ENCODE results near the gene GOLGA5. TPM values are rescaled to one million over a fixed set of nuclear protein-coding genes. Genes with fewer than 3 reads are reported as not detected.

Gene GOLGA5
- total and polyA plus RNA-seq, 10 donors: 16.7 to 37.0 (median 26.5) TPM

DNA sequence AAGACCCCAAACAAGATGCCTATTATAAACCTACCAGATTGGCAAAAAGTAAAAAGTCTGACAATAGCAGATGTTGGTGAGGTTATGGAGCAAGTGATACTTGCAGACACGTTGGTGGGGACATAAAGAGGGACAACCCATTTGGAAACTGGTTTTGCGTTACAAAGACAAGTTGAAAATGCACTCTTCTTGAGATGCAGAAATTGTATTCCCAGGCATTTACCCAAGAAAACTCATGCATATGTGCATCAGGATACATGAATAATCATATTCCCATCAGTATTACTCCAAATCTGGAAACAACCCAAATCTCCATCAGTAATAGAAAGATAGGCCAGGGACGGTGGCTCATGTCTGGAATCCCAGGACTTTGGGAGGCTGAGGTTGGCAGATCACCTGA is 12.8 kb upstream of the GOLGA5 start:
- Histone ChIP-seq H3K4me1 (peaks cover 0 to 9% (median 0%) of the 10 kb centered on the region in 6 donors), H3K27ac (no peak overlapping the region), H3K9me3 (no peaks in the 10 kb centered on the region), H3K27me3 (replicated peaks in 1 of 7) (no peaks in the 10 kb centered on the region), H3K4me3 (no peak overlapping the region), H3K36me3 (no peaks in the 10 kb centered on the region)
- no peak for TF ChIP-seq POLR2AphosphoS5 (IDR thresholded peaks at IDR 0.05)
- TF ChIP-seq, protein P1, sequence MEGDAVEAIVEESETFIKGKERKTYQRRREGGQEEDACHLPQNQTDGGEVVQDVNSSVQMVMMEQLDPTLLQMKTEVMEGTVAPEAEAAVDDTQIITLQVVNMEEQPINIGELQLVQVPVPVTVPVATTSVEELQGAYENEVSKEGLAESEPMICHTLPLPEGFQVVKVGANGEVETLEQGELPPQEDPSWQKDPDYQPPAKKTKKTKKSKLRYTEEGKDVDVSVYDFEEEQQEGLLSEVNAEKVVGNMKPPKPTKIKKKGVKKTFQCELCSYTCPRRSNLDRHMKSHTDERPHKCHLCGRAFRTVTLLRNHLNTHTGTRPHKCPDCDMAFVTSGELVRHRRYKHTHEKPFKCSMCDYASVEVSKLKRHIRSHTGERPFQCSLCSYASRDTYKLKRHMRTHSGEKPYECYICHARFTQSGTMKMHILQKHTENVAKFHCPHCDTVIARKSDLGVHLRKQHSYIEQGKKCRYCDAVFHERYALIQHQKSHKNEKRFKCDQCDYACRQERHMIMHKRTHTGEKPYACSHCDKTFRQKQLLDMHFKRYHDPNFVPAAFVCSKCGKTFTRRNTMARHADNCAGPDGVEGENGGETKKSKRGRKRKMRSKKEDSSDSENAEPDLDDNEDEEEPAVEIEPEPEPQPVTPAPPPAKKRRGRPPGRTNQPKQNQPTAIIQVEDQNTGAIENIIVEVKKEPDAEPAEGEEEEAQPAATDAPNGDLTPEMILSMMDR (IDR thresholded peaks at IDR 0.05 in 8 of 11, conservative IDR thresholded peaks at IDR 0.05 in 3 of 11): no peak
- no peak for TF ChIP-seq POLR2A (IDR thresholded peaks at IDR 0.05)
- DNase-seq: no peak
- 81 to 94% (median 91%) methylated on average over 3 of the region's 3 CpGs for WGBS, 5 donors
- intact Hi-C loops (cut with DNase I; ENCODE audit: low total_unique reads): no loop called here

DNA sequence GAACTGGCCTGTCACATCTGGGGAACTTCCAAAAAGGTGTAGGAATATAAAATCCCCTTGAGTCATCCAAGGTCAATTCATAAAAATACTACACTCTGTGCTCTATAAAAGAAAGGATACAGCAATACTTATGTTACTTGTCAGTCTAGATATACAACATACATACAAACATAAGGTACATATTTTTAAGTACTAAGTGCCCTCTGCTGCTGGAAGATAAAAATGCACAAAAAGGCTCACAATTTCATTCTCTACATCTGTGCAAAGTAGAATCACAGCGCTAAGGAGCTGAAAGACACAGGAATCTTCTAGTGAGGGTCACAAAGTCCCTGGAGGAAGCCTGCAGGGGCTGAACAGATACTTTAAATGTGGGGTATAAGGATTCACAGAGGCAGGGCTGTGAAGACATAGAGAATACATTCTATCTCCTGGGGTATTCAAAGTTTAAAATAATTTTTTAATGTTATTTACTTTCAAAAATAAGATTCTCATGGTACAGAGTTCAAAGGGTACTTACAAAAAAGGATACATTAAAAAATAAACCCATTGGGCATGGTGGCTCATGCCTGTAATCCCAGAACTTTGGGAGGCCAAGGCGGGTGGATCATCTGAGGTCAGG is 10.2 kb upstream of the GOLGA5 start:
- intact Hi-C loops (cut with DNase I; ENCODE audit: low total_unique reads): loop anchor here (2.0 kb wide), 1 partner anchor 69 kb away; no protein-coding TSS in a partner anchor
- DNase-seq: no peak

DNA sequence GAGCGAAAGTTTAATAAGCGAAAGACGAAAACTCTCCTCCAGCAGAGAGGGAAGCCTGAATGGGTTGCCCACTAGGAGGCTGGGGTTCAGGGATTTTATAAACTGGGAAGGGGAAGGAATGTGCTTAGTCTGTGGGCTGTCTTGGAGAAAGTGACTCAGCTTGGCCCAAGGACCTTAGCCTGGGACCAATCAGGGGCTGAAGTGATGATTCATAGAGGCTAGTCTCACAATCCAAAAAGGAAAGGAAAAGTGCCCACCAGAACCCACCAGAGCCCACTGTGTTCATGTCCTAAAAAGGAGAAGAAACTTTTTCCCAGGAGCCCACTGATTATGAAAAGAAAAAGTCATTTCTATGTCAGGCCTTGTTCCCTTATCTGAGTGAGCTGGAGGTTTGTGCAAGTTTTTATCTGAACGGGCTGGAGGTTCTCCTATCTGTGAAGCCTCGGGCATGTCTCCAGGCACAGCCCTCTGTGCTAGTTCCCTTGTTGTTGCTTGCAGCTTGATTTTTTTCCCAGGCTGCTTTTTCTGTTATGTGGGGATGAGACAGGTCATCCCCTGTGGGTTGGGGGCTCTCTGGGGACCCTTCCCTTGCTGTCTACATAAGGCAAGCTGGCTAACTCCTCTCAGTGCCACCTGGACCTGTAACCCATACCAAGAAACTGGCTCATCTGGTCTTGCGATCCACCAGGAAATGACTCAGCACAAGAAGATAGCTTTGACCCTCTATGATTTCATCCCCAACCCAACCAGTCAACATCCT is 8.3 kb upstream of the GOLGA5 start:
- TF ChIP-seq, protein P1 (IDR thresholded peaks at IDR 0.05 in 8 of 11, conservative IDR thresholded peaks at IDR 0.05 in 3 of 11): no peak
- TF ChIP-seq POLR2AphosphoS5 (IDR thresholded peaks at IDR 0.05): no peak
- no peak for TF ChIP-seq POLR2A (IDR thresholded peaks at IDR 0.05)
- no peak overlapping the region for H3K4me3 ChIP-seq
- 54 to 71% (median 68%) methylated on average over 6 of the region's 6 CpGs for WGBS, 5 donors
- intact Hi-C loops (cut with DNase I; ENCODE audit: low total_unique reads): no loop called here
- H3K36me3 ChIP-seq: no peaks in the 10 kb centered on the region
- H3K27me3 ChIP-seq (replicated peaks in 1 of 7): no peaks in the 10 kb centered on the region
- DNase-seq: no peak
- H3K9me3 ChIP-seq: peaks cover 4 to 28% (median 28%) of the 10 kb centered on the region in 8 donors
- peaks cover 0 to 9% (median 0%) of the 10 kb centered on the region in 6 donors for H3K4me1 ChIP-seq
- H3K27ac ChIP-seq: peak overlapping the region in 4 of 8 donors; percentile 15 to 43 (median 26)

More for the DNA sequence above, 10.2 kb upstream of the GOLGA5 start:
- TF ChIP-seq POLR2A (IDR thresholded peaks at IDR 0.05) (no peak), POLR2AphosphoS5 (IDR thresholded peaks at IDR 0.05) (no peak)
- TF ChIP-seq, protein P1 (IDR thresholded peaks at IDR 0.05 in 8 of 11, conservative IDR thresholded peaks at IDR 0.05 in 3 of 11): peak; percentile 24 to 72 (median 69)
- no peak overlapping the region for H3K4me3 ChIP-seq
- WGBS, 5 donors: 45 to 58% (median 54%) methylated on average over 2 of the region's 2 CpGs
- no peak overlapping the region for H3K27ac ChIP-seq
- H3K36me3 ChIP-seq: no peaks in the 10 kb centered on the region
- H3K27me3 ChIP-seq (replicated peaks in 1 of 7): no peaks in the 10 kb centered on the region
- H3K4me1 ChIP-seq: peaks cover 0 to 9% (median 0%) of the 10 kb centered on the region in 6 donors
- peaks cover 0 to 9% (median 8%) of the 10 kb centered on the region in 8 donors for H3K9me3 ChIP-seq

DNA sequence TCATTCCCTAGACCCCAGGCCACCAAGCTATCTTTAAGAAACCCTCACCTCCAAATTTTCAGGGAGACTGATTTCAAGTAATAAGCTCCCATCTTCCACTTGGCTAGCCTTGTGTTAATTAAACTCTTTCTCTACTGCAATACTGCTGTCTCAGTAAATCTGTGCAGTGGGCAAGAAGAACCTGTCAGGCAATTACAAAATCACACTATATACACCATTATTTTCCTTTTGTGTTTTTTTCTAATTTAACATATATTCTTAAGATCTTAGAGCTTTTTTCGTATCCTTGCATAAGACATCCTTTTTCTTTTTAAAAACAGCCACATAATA is 7.7 kb upstream of the GOLGA5 start:
- intact Hi-C loops (cut with DNase I; ENCODE audit: low total_unique reads): no loop called here
- TF ChIP-seq POLR2AphosphoS5 (IDR thresholded peaks at IDR 0.05) (no peak), POLR2A (IDR thresholded peaks at IDR 0.05) (no peak)
- TF ChIP-seq, protein P1 (IDR thresholded peaks at IDR 0.05 in 8 of 11, conservative IDR thresholded peaks at IDR 0.05 in 3 of 11): no peak
- H3K4me1 ChIP-seq: peaks cover 0 to 9% (median 0%) of the 10 kb centered on the region in 6 donors
- peaks cover 4 to 32% (median 29%) of the 10 kb centered on the region in 8 donors for H3K9me3 ChIP-seq
- H3K27me3 ChIP-seq (replicated peaks in 1 of 7): no peaks in the 10 kb centered on the region
- no peaks in the 10 kb centered on the region for H3K36me3 ChIP-seq
- 78 to 94% (median 89%) methylated on average over 1 of the region's 1 CpG for WGBS, 5 donors
- H3K27ac ChIP-seq: peak overlapping the region in 3 of 8 donors; percentile 15 to 33 (median 18)
- no peak for DNase-seq
- H3K4me3 ChIP-seq: no peak overlapping the region
